Measurements from ENCODE around the gene SNX8. TPM values are rescaled to one million over a fixed set of nuclear protein-coding genes. Genes with fewer than 3 reads are reported as not detected.

Gene SNX8
- total RNA-seq, 1 experiment from 2014 or later = 40.6 TPM

GRCh38 chr7:2222516-2222915 is 91.7 kb downstream of the SNX8 start:
- H3K9me3 Mint-ChIP-seq = no peaks in the 10 kb centered on the region
- no peak overlapping the region for H2BK12ac ChIP-seq (ENCODE audit: insufficient read length, low read depth, low read length)
- H3K36me3 Mint-ChIP-seq (ENCODE audit: insufficient read depth in 1 of 3, low read depth in 3 of 3) = peaks cover 29 to 81% (median 75%) of the 10 kb centered on the region in 3 experiments; a peak in 6 of 7 replicates

More at GRCh38 chr7:2222516-2222915, 91.7 kb downstream of the SNX8 start:
- H3K23me2 ChIP-seq (ENCODE audit: insufficient read length, low read depth, low read length, poor library complexity, severe bottlenecking) = no peaks in the 10 kb centered on the region
- H3K27me3 Mint-ChIP-seq (ENCODE audit: low read depth) = peaks cover 2% of the 10 kb centered on the region
- no peak overlapping the region for H4K5ac ChIP-seq (ENCODE audit: insufficient read length, low read depth, low read length)
- no peak overlapping the region for H3K9ac ChIP-seq (ENCODE audit: extremely low read depth, insufficient read length, low read length)
- no peak overlapping the region for H2AFZ ChIP-seq (ENCODE audit: low read length)
- H4K20me1 ChIP-seq (ENCODE audit: control insufficient read depth, insufficient read depth, insufficient read length) = no peaks in the 10 kb centered on the region
- peak overlapping the region; percentile 39 to 62 (median 60); a peak in 4 of 7 replicates for H3K27ac Mint-ChIP-seq
- no peak overlapping the region for H3K56ac ChIP-seq (ENCODE audit: insufficient read length, low read depth, low read length)
- H3K4me3 Mint-ChIP-seq = no peak overlapping the region
- WGBS (ENCODE audit: extremely low coverage, insufficient read length, low lambda C conversion rate) = no CpG with 5 or more reads among the region's 22 CpGs
- H3K4me1 ChIP-seq (ENCODE audit: insufficient read depth, low read length) = no peaks in the 10 kb centered on the region
- TF ChIP-seq, protein P1, sequence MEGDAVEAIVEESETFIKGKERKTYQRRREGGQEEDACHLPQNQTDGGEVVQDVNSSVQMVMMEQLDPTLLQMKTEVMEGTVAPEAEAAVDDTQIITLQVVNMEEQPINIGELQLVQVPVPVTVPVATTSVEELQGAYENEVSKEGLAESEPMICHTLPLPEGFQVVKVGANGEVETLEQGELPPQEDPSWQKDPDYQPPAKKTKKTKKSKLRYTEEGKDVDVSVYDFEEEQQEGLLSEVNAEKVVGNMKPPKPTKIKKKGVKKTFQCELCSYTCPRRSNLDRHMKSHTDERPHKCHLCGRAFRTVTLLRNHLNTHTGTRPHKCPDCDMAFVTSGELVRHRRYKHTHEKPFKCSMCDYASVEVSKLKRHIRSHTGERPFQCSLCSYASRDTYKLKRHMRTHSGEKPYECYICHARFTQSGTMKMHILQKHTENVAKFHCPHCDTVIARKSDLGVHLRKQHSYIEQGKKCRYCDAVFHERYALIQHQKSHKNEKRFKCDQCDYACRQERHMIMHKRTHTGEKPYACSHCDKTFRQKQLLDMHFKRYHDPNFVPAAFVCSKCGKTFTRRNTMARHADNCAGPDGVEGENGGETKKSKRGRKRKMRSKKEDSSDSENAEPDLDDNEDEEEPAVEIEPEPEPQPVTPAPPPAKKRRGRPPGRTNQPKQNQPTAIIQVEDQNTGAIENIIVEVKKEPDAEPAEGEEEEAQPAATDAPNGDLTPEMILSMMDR (conservative IDR thresholded peaks at IDR 0.05) = no peak
- H3K4ac ChIP-seq (ENCODE audit: low read depth, low read length) = no peak overlapping the region
- H3K79me1 ChIP-seq (ENCODE audit: insufficient read depth, low read depth, low read length, poor library complexity, severe bottlenecking) = peaks cover 5% of the 10 kb centered on the region
- H3K27me3 ChIP-seq (ENCODE audit: insufficient read depth, low read length) = no peaks in the 10 kb centered on the region
- no peak for DNase-seq
- no peak overlapping the region for H3K14ac ChIP-seq (ENCODE audit: insufficient read depth, low read length)
- no peak overlapping the region for H3K23ac ChIP-seq (ENCODE audit: insufficient read length, low read depth, low read length)
- no peak overlapping the region for H2AK5ac ChIP-seq (ENCODE audit: insufficient read length, low read length)
- H2BK15ac ChIP-seq (ENCODE audit: low read depth, low read length) = no peak overlapping the region
- no peak overlapping the region for H3T11ph ChIP-seq (ENCODE audit: low read length)
- no peak overlapping the region for H3K27ac ChIP-seq (ENCODE audit: insufficient read length, low read depth, low read length)
- H2BK20ac ChIP-seq (ENCODE audit: low read depth, low read length, poor library complexity, severe bottlenecking) = no peak overlapping the region
- H3K79me2 ChIP-seq (ENCODE audit: insufficient read depth, low read length) = no peaks in the 10 kb centered on the region
- no peaks in the 10 kb centered on the region for H3K4me1 Mint-ChIP-seq
- H3K9me3 ChIP-seq (ENCODE audit: control insufficient read depth, low read depth, low read length) = no peaks in the 10 kb centered on the region
- no peak overlapping the region for H3K4me2 ChIP-seq (ENCODE audit: insufficient read depth, insufficient read length, low read length)
- H2BK120ac ChIP-seq (ENCODE audit: low read depth, low read length, poor library complexity, severe bottlenecking) = no peak overlapping the region
- H4K91ac ChIP-seq (ENCODE audit: insufficient read length, low read depth, low read length) = no peak overlapping the region
- H4K8ac ChIP-seq (replicated peaks; ENCODE audit: insufficient read length, low read depth, low read length) = no peak overlapping the region
- H3K18ac ChIP-seq (ENCODE audit: insufficient read length, low read depth, low read length) = no peak overlapping the region
- H2BK5ac ChIP-seq (ENCODE audit: insufficient read length, low read length) = no peak overlapping the region

All from H9 (cell line).